Spleen (tissue), 11 donors: ENCODE data around the gene ADGRV1. TPM values are rescaled to one million over a fixed set of nuclear protein-coding genes. Genes with fewer than 3 reads are reported as not detected.

ENCODE experiments used
- DNase-seq: peaks from one replicate; pipeline ENCODE4 v3.0.0-alpha.2; 2020
- H3K27ac ChIP-seq, 8 donors: fragments of 200-600 bp; sonication (generic) in 7 of 8; 1 replicate in 4 of 8; 2 replicates in 4 of 8; pipeline versions ENCODE4 v1.5.0 to v1.8.0; 2016 to 2021; ENCODE audit warnings: inconsistent platforms in 4 of 8, mild to moderate bottlenecking in 4 of 8, moderate library complexity in 1 of 8
- H3K27me3 ChIP-seq, 7 donors: fragments of 200-600 bp; sonication (generic) in 6 of 7; replicated peaks in 1 of 7; 1 replicate in 4 of 7; 2 replicates in 3 of 7; pipeline versions ENCODE4 v1.5.0 to v1.8.0; 2016 to 2021; ENCODE audit warnings: inconsistent platforms in 3 of 7, mild to moderate bottlenecking in 1 of 7
- H3K36me3 ChIP-seq, 6 donors: fragments of 200-600 bp; sonication (generic) in 5 of 6; 1 replicate in 4 of 6; 2 replicates in 2 of 6; pipeline versions ENCODE4 v1.5.0 to v1.8.0; 2016 to 2021; ENCODE audit warnings: inconsistent platforms in 2 of 6
- H3K4me1 ChIP-seq, 6 donors: fragments of 200-600 bp; sonication (generic) in 5 of 6; 1 replicate in 3 of 6; 2 replicates in 3 of 6; pipeline versions ENCODE4 v1.5.0 to v1.8.0; 2016 to 2021; ENCODE audit warnings: inconsistent platforms in 3 of 6
- H3K4me3 ChIP-seq, 8 donors: fragments of 200-600 bp; sonication (generic) in 7 of 8; 1 replicate in 4 of 8; 2 replicates in 4 of 8; pipeline versions ENCODE4 v1.5.0 to v1.8.0; 2016 to 2021; ENCODE audit warnings: inconsistent platforms in 4 of 8, mild to moderate bottlenecking in 4 of 8, moderate library complexity in 2 of 8
- H3K9me3 ChIP-seq, 8 donors: fragments of 200-600 bp; sonication (generic) in 7 of 8; 1 replicate in 4 of 8; 2 replicates in 4 of 8; pipeline versions ENCODE4 v1.5.0 to v1.8.0; 2016 to 2021; ENCODE audit warnings: inconsistent platforms in 4 of 8
- CTCF ChIP-seq, 11 experiments: fragments of 200-600 bp in 7 of 11; fragments of 450-650 bp in 4 of 11; sonication (generic) in 4 of 11; IDR thresholded peaks in 8 of 11; conservative IDR thresholded peaks in 3 of 11; 1 replicate in 7 of 11; 2 replicates in 4 of 11; pipeline versions ENCODE4 v1.4.0 to v1.8.0; 2016 to 2021; ENCODE audit warnings: antibody characterized with exemption in 11 of 11, inconsistent platforms in 4 of 11, mild to moderate bottlenecking in 1 of 11
- POLR2A ChIP-seq, 3 donors: fragments of 450-650 bp; IDR thresholded peaks; one replicate each; pipeline ENCODE4 v1.5.1; 2017; ENCODE audit warnings: antibody characterized with exemption in 3 of 3, mild to moderate bottlenecking in 1 of 3
- POLR2AphosphoS5 ChIP-seq, 3 donors: sonication (generic); formaldehyde crosslinking; IDR thresholded peaks; one replicate each; pipeline ENCODE4 v1.5.1; 2017; ENCODE audit warnings: antibody characterized with exemption in 3 of 3
- WGBS, 5 donors: extraction: QIAGEN DNeasy Blood & Tissue Kit in 3 of 5; methylation state at CpG; one replicate each; pipeline versions ENCODE4 v1.1.5 to v1.1.7; 2013 to 2018; 5-methylcytosine and 5-hydroxymethylcytosine counted together
- intact Hi-C: fragments of 100-400 bp; cut with DNase I; formaldehyde crosslinking; loops from one replicate; pipeline ENCODE4 v1.15.0; 2023; ENCODE audit warnings: low total_unique reads
- polyA plus RNA-seq, 3 donors: library from polyadenylated mRNA; stranded (reverse); fragments of 200-250 nt; gene quantifications; one replicate each; pipeline ENCODE4 v1.2.1, GENCODE V29; 2013
- total RNA-seq, 7 donors: library from RNA; depleted of rRNA in 3 of 7; stranded (reverse); fragments of >200 nt in 3 of 7; fragmentation: NEBNext Ultra II Directional in 4 of 7; extraction: Animal tissue kit (Norgen Biotek cat#: 25700) in 4 of 7; gene quantifications; one replicate each; pipeline versions ENCODE4 v1.1.0 to v1.2.1, GENCODE V29; 2016 to 2021
- donor health status: healthy with polysubstance abuse.
- donor health status: DM: no; HTN: no; CAD: no; lungs with moderate emphysema.
- donor health status: DM: no; HTN: no; CAD: no.
- donor health status: Bipolar disorder and iron deficiency.
- donor health status: healthy.
- donor health status: DM: no; HTN: no; CAD: no.
- donor health status: DM: yes; HTN: yes; CAD: no.

Gene ADGRV1
- total and polyA plus RNA-seq, 10 donors, result 0.08 to 0.69 (median 0.28) TPM; not detected in 3

- Histone ChIP-seq H3K27me3 (no peaks in the 10 kb centered on the region), H3K4me3 (no peak overlapping the region), H3K36me3 (no peaks in the 10 kb centered on the region), H3K9me3 (no peaks in the 10 kb centered on the region), H3K27ac (no peak overlapping the region), H3K4me1 (peaks cover 0 to 6% (median 0%) of the 10 kb centered on the region in 6 donors)
- no peak for DNase-seq
- TF ChIP-seq POLR2AphosphoS5 (IDR thresholded peaks at IDR 0.05), result no peak
- no peak for TF ChIP-seq POLR2A (IDR thresholded peaks at IDR 0.05)
- TF ChIP-seq CTCF (IDR thresholded peaks at IDR 0.05 in 8 of 11, conservative IDR thresholded peaks at IDR 0.05 in 3 of 11), result no peak
- intact Hi-C loops, result no loop called here
Measured at GRCh38 chr5:90944116-90944515, 385.5 kb downstream of the ADGRV1 start.

GRCh38 chr5:90947667-90948066 is 389.1 kb downstream of the ADGRV1 start:
- DNase-seq, result no peak
- no peaks in the 10 kb centered on the region for H3K4me1 ChIP-seq
- 56 to 75% (median 72%) methylated on average over 1 of the region's 1 CpG for WGBS, 5 donors
- no peaks in the 10 kb centered on the region for H3K27me3 ChIP-seq
- no peak overlapping the region for H3K27ac ChIP-seq
- no peaks in the 10 kb centered on the region for H3K9me3 ChIP-seq
- TF ChIP-seq POLR2AphosphoS5 (IDR thresholded peaks at IDR 0.05), result no peak
- TF ChIP-seq POLR2A (IDR thresholded peaks at IDR 0.05), result no peak
- no peak for TF ChIP-seq CTCF (IDR thresholded peaks at IDR 0.05 in 8 of 11, conservative IDR thresholded peaks at IDR 0.05 in 3 of 11)
- H3K36me3 ChIP-seq, result no peaks in the 10 kb centered on the region
- H3K4me3 ChIP-seq, result no peak overlapping the region
- intact Hi-C loops, result no loop called here

GRCh38 chr5:90948969-90949368 is 390.4 kb downstream of the ADGRV1 start:
- Histone ChIP-seq H3K4me3 (no peak overlapping the region), H3K36me3 (no peaks in the 10 kb centered on the region), H3K4me1 (no peaks in the 10 kb centered on the region), H3K27ac (no peak overlapping the region), H3K9me3 (no peaks in the 10 kb centered on the region), H3K27me3 (no peaks in the 10 kb centered on the region)
- DNase-seq, result no peak
- intact Hi-C loops, result no loop called here
- TF ChIP-seq POLR2AphosphoS5 (IDR thresholded peaks at IDR 0.05) (no peak), POLR2A (IDR thresholded peaks at IDR 0.05) (no peak), CTCF (IDR thresholded peaks at IDR 0.05 in 8 of 11, conservative IDR thresholded peaks at IDR 0.05 in 3 of 11) (no peak)
- 86 to 96% (median 94%) methylated on average over 2 of the region's 2 CpGs for WGBS, 5 donors

GRCh38 chr5:90949469-90950358 is 391.1 kb downstream of the ADGRV1 start:
- no peak overlapping the region for H3K27ac ChIP-seq
- H3K27me3 ChIP-seq, result no peaks in the 10 kb centered on the region
- H3K9me3 ChIP-seq, result no peaks in the 10 kb centered on the region
- DNase-seq, result no peak
- no peaks in the 10 kb centered on the region for H3K36me3 ChIP-seq
- intact Hi-C loops, result no loop called here
- H3K4me3 ChIP-seq, result no peak overlapping the region
- TF ChIP-seq POLR2A (IDR thresholded peaks at IDR 0.05), result no peak
- no peak for TF ChIP-seq POLR2AphosphoS5 (IDR thresholded peaks at IDR 0.05)
- no peak for TF ChIP-seq CTCF (IDR thresholded peaks at IDR 0.05 in 8 of 11, conservative IDR thresholded peaks at IDR 0.05 in 3 of 11)
- 89 to 97% (median 92%) methylated on average over 2 of the region's 2 CpGs for WGBS, 5 donors
- no peaks in the 10 kb centered on the region for H3K4me1 ChIP-seq
